ENCODE measurements around the gene RAB40AL.

- peak; percentile 77 for TF ChIP-seq CTCF (IDR thresholded peaks at IDR 0.05)
- no peak for TF ChIP-seq SIN3A (IDR thresholded peaks at IDR 0.05; ENCODE audit: borderline replicate concordance, insufficient read depth, low read depth, low read length)
- TF ChIP-seq POLR2AphosphoS5 (IDR thresholded peaks at IDR 0.05; ENCODE audit: low read depth, low read length), result no peak
- TF ChIP-seq REST (IDR thresholded peaks at IDR 0.05; ENCODE audit: insufficient read depth in 1 of 2, low read depth in 2 of 2, low read length in 1 of 2), result no peak
- TF ChIP-seq TCF7L2 (IDR thresholded peaks at IDR 0.05; ENCODE audit: low read depth, low read length), result no peak
These were observed 14.1 kb downstream of the RAB40AL start for GRCh38 chrX:102950908-102951866.

Data from Panc1 (cell line).